Hematopoietic multipotent progenitor cell treated with erythropoietin and hydrocortisone succinate and interleukin-3 and kit ligand, for 4 days (in vitro differentiated cells): ENCODE measurements around the gene RAPSN.

Source experiments
- DNase-seq: peaks from one replicate; pipeline ENCODE4 v3.0.0-alpha.2; 2015

Gene RAPSN

DNA sequence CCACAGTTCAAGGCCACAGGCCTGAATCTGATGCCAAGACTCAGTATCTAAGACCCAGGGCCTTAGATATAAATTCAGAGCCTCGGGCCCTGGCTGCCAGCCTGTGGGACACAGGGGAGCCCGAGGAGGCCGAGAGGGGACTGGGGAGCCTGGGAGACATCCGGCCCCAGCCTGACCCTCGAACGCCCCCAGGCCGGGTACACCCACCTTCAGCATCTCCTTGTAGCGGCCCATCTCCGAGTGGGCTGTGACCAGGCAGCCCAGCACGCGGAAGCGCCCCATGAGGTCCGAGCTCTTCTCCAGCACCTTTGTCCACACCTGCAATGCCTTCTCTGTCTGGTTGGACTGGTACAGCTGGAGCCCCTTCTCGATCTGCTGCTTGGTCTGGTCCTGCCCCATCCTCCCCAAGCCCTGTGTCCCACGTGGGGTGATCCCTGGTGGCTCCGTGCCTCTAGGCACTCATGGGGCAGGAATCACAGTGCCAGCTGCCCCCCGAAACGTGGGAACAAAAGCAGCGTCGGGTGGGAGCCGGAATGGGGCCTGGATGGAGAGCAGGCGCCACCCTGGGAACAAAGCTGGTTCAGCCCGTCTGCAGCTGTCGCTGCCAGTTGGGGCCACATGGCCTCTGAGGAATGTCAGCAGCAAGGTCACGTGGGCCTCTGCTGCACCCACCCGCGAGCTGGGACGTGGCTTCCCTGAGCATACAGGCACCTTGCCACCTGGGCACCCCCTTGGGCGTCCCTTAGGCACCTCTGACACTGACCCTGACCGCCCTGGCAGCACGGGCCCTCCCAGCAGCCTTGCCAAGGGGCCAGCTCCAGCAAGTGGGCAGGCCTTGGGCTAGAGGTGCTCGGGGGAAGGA lies at the start of gene RAPSN:
TSS of gene RAPSN (minus strand) at position 571 of the 862 bp plus-strand sequence. CDS start at position 399, 172 bp downstream.
- no peak for DNase-seq

- no peak for DNase-seq
Measured at GRCh38 chr11:47498149-47498548, 49.2 kb upstream of the RAPSN start.

DNA sequence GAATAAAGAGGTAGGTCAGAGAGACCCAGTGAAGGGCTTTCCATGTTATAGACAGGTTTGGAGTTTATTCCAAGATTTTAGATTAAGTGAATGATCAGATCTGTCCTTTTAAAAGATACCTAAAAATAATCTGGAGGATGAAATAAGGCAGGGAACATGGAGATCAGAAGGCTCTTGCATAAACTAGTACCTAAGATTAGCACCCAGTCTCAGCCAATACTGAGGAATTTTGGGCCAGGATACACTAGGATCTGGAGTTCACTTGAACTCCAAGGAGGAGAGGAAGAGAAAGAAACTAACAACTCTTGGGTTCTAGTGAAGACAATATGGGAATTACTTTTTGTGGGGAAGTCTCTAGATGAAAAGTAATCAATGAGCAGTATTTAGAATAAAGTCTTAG lies 47.9 kb upstream of the RAPSN start:
- DNase-seq = no peak

GRCh38 chr11:47495856-47496217 lies 46.9 kb upstream of the RAPSN start:
- DNase-seq = no peak

GRCh38 chr11:47495011-47495855 lies 46.3 kb upstream of the RAPSN start:
- DNase-seq = no peak

DNA sequence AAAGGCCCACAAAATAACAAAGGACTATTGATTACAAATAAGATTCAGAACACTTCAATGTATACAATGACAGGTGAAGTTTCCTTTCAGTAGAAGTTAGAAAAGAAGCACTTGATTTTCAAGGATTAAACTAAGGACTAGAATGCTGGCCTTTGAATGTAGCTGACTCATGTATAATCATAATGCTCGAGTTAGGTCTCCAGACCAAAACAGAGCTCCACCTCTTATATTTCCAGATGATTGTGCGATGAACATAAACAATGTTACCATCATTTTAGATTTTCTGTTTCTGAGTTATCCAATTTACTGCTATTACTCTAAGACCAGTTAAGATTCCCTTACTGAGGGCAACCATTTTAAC lies 40.4 kb upstream of the RAPSN start:
- DNase-seq = no peak

DNA sequence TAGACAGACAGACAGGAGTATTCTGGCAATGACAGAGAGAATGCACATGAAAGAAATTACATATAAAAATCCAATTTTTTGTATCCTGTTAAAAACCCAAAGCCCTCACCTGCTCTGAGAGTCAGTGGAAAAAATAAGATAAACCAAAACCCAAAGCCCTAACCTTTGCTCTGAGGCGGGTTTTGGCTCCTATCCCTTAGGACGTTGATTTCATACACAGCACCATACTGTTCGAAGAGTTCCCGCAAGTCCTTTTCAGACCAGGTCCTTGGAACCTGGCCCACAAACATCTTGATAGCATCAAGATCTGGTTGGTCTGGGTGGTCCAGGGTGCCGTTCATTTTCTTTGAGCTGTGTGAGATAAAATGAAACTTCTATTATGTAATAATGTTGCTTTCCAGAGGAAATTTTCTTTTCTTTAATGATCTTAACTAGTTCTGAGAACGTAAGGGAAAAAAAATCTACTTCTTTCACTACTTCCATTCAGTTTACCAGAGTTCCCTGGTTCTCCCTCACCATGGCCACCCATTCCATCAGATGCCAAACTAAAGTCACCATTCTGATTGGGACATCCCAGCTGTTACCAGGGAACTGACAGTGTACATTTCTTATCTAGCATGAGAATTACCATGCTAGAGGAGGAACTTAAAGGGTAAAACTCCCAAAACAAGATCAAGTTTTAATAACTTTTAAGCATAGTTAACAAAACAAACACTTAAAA lies 39.9 kb upstream of the RAPSN start:
- no peak for DNase-seq

GRCh38 chr11:47488111-47488510 lies 39.2 kb upstream of the RAPSN start:
- DNase-seq = no peak

DNA sequence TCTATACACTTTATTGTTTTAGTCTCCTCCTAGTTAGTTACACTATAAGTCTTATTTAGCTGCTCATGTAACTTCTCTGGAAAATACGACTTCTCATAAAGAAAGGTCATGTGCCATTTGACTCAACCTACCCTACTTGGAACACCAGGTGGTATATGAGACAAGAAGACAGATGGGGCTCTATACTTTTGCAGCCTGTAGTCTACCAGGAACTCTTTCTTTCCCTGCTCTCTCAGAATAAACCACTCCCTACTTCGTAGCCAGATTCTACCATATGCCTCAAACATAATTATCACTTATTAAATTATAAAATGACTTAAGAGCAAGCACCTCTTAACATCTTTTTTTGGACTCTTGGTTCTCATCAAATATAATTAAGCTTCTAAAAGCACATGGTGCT lies 38.5 kb upstream of the RAPSN start:
- no peak for DNase-seq

GRCh38 chr11:47485107-47485506 lies 36.2 kb upstream of the RAPSN start:
- no peak for DNase-seq

GRCh38 chr11:47483457-47483856 lies 34.5 kb upstream of the RAPSN start:
- DNase-seq = no peak

DNA sequence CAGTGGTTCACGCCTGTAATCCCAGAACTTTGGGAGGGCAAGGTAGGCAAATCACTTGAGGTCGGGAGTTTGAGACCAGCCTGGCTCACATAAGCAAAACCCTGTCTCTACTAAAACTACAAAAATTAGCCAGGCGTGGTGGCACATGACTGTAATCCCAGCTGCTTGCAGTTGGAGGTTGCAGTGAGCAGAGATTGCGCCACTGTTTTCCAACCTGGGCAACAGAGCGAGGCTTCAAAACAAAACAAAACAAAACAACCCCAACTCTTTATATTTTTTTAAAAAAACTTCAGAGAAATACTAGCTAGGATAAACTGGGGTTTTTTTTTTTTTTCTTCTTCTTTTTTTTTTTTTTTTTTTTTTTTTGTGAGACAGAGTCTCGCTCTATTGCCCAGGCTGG lies 31.8 kb upstream of the RAPSN start:
- no peak for DNase-seq

- DNase-seq = no peak
Measured at GRCh38 chr11:47478651-47479329, 29.9 kb upstream of the RAPSN start.

DNA sequence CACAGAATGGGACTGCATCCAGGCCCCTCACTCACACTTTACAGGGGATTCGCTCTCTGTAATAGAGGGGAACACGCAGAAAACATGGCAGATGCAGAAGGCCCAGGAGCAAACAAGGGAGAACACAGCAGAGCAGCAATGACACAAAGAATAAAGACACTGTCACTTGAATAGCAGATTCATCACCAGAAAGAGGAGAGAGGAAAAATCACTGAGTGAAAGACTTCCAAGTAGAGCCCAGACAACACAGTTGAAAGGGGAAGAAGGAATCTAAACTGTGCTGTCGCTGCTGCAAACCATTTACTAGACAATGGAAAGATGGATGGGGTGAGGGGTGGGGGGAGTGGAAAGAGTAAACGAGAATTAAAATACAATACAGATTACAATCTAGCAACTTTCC lies 28.8 kb upstream of the RAPSN start:
- no peak for DNase-seq

DNA sequence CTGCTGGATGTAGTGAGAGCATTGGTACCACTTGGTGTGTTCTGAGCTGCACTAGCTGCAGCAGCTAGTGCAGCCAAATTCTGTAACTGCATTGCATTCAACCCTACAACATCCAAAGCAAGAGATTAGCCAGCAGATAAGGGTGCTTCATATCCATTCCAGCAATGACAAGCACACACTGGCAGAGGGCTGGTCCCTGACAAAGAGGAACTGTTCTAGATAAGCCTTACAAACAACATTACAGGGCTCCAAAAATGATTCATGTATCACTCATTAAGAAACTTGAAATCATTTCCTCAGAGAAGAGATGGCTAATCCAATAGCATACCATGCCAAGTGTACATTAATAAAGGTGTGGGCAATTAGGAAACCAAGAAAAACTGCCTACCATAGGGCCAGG lies 28.4 kb upstream of the RAPSN start:
- peak; percentile 83 for DNase-seq

DNA sequence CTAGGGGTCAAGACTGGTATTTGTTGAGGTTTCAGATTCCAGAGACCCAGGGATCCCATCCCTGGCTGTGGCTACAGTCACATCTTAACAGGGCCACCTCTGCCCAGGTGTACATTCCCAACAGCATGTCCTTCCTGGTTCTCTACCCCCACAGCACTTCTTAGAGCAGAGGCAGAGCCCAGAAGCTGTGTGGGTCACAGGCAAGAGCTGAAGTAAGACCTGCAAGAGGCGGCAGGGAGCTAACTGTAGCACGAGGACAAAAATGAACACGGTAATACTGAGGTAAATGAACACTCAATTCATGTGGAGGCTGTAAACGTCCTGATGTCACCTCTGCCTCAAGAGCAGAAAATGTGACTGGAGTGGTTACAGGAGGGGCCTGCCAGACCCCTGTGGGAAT lies 21.7 kb upstream of the RAPSN start:
- DNase-seq = no peak

DNA sequence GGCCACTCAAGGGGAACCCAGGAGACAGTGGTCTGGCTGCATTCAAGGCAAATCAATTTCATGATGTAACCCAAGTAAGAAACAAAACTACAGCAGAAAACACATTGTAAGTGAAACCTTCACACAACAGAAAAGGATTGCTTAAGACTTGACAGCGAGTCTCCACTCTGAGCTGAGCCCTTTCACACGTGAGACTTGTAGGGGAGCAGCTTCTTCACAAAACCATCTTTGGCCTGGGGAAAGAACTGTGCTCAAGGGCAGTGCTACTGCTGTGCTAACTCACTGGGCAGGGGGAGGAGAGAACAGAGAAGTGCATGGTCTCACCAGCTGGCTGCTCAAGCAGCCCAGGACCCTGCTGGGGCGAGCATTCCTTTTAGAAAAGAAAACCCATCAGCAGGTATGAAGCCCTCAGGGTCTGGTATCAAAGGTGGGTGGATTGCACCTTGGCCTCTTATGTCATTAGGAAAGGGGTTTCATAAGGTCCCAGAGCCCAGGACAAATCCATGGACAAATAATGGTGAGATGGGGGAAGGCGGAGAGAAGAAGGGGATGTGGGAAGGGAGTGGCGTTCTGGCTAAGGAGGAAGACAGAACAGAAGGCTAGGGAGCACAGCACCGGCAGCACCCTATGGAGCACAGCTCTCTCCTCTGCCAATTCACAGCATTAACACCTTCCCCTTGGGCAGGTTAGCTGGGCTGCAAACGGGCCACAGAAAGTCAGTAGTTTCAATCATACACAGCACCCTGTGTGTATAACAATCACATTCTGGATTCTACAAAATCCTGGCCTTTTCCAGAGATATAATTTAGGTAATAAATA lies 20.6 kb upstream of the RAPSN start:
- DNase-seq = no peak

- DNase-seq = no peak
Measured at GRCh38 chr11:47468598-47469214, 19.8 kb upstream of the RAPSN start.

DNA sequence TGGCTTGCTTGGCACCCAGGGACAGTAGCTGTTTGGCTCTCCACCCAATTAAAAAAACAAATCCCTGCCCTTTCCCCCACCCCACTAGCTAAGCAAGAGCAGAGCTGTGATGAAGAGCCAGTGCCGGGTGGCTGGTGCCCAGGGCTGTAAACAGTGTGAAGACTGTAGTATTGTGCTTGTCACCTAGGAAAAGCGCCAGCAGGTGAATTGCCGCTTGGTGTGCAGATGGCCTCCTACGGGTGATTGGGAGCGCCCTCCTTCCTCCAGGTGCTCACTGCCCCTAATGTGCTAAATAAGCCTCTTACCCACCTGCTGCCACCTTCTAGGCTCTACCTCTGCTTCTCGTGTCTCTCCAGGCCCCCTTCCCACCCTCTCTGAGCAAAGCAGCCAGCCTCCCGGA lies 18.4 kb upstream of the RAPSN start:
- DNase-seq = no peak

GRCh38 chr11:47466701-47467250 lies 17.8 kb upstream of the RAPSN start:
- DNase-seq = no peak

GRCh38 chr11:47466201-47466600 lies 17.3 kb upstream of the RAPSN start:
- no peak for DNase-seq
